Measurements from ENCODE around the gene EIF2D.
A peak's percentile ranks its signal among the peaks of the same experiment; 100 is the strongest.
"Not testable (repeated sequence)": the region's sequence is repeated elsewhere in the genome, so short reads cannot be mapped to it uniquely, and the experiment has no call there.

EIF2D gene

GRCh38 chr1:206586501-206587445 lies 25.5 kb downstream of the EIF2D start:
- no peak for DNase-seq

DNA sequence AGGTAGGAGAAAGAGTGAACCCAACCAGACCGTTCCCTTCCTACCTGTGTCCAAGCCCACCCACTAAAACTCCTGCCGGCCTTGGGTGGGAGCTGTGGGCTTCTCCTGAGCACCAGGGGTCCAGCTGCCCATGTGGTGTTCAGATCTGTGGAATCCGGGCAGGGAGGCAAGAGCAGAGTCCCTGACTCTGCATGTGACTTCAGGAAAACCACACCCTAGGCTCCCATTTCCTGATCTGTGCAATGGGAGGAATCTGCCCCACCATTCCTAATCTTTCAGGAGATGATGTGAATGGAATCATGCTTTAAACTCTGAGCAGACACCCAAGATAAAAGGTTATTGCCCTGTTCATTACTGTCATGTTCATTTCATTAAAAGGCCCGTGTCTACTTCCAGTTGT lies 27.6 kb downstream of the EIF2D start:
- no peak for DNase-seq

GRCh38 chr1:206583707-206584648 lies 28.3 kb downstream of the EIF2D start:
- DNase-seq: peak; percentile 79

- no peak for DNase-seq
Observed at GRCh38 chr1:206582971-206583706, 29.1 kb downstream of the EIF2D start.

DNA sequence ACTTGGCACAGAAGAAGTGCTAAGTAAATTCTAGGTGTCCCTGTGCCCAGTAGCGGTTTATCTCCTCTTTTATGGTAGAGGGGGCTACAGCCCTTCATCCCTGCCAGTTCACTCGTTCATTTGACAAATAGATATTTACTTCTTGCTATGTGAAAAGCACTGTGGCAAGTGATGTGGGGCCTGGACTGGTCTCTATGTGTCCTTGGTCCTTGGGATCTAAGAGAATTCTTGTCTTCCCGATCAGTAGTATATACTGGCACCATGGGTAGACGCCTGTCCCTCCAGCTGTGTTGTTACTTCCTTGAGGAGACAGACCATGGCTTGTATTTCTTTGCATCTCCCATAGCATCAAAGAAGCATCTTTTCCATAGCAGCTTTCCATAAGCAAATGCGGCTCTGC lies 29.7 kb downstream of the EIF2D start:
- no peak for DNase-seq

GRCh38 chr1:206581571-206581981 lies 30.7 kb downstream of the EIF2D start:
- peak; percentile 88 for DNase-seq

DNA sequence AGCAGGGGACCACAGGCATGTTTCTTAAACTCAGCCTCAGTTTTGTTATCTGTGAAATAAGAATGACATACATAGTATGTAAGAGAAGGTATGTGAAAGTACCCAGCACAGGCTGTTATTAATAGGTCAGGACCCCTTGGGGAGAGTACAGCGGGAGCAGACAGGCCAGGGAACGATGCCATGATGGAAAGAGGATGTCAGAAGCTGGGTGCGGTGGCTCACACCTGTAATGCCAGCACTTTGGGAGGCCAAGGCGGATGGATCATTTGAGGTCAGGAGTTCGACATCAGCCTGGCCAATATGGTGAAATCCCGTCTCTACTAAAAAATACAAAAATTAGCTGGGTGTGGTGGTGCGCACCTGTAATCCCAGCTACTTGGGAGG lies 31.2 kb downstream of the EIF2D start:
- DNase-seq: not testable (repeated sequence)

DNA sequence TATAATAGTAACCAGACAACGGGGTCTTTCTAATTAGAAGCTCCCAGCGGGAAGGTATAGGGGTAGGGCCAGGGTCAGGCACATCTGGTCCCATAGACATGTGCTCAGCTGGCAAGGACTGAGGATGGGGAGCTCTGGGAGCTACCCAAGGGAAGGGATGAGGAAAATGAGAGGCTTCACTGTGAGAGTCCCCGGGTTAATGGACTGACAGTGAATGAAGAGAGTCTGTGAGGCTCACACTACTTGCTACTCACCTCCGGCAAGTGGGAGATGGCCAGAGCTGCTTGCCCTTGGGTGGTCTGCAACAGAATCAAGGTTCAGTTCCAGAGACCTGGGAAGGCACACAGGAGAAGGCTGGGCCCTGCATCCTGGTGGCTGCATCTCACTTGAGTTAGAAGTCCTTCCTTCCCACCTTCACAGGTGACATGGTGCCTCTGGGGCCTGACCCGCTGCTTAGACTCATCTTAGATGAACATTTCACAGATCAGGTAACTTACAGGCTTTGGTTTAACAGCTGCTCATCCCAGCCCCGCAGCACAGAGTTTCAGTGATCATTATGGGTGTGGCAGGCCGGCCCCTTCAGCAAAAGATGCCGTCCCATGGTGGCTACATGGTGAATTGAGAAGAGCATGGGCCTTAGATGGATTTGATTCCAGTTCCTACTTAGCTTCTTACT lies 31.7 kb downstream of the EIF2D start:
- DNase-seq: no peak

GRCh38 chr1:206579747-206580437 lies 32.4 kb downstream of the EIF2D start:
- peak; percentile 94 for DNase-seq

DNA sequence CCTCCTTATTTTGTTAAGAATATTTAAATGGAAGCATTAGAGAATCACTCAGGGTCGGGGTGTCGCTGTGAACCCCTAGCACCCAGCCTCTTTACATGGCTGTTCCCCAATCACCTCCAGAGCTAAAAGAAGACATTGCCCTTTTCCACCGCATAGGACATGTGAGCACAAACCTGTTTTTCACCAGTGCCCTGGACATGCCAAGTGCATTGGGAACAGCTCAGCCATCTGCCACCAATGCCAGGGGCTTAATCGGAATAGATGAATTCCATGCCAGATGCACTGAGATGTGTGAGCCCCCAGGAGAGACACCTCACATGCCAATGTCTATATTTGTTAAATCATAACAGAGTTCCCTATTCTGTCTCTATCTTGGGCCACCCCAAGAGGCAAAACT lies 33.3 kb downstream of the EIF2D start:
- no peak for DNase-seq

DNA sequence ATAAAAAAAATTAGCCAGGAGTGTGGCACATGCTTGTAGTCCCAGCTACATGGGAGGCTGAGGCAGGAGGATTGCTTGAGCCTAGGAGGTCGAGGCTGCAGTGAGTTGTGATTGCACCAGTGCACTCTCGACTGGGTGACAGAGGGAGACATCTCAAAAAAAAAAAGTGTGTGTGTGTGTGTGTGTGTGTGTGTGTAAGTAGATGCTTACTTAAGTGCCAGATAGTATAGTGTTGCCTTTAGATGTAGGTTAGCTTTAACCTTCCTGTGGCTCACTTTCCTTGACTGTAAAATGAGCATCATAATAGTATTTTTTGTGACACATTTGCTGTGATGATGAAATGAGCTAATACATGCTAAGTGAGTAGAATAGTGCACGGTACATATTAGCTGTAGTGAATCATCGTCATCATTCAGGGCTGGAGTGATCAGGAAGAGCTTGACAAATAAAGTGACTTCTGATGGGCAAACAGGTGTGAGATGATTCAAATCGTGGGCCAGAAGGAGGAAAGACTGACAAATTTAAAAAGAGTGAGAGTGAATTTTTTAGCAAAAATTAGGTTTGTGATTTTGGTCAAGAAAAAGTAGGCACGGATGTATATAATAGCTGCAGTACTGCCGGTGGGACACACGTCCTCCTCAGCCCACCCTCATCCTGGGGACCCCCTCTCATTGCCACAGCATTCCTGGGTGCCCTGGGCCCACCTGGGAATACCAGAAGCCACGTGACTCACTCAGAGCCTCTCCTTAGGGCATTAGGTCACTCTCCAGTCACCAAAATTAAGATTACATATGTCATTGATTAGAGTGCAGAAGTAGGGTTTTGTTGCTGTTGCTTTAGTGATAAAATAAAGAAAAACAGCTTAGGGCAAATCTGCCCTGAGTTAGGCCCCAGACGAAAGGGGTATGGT lies 33.9 kb downstream of the EIF2D start:
- DNase-seq: no peak

- no peak for DNase-seq
Observed at GRCh38 chr1:206577626-206578025, 34.6 kb downstream of the EIF2D start.

DNA sequence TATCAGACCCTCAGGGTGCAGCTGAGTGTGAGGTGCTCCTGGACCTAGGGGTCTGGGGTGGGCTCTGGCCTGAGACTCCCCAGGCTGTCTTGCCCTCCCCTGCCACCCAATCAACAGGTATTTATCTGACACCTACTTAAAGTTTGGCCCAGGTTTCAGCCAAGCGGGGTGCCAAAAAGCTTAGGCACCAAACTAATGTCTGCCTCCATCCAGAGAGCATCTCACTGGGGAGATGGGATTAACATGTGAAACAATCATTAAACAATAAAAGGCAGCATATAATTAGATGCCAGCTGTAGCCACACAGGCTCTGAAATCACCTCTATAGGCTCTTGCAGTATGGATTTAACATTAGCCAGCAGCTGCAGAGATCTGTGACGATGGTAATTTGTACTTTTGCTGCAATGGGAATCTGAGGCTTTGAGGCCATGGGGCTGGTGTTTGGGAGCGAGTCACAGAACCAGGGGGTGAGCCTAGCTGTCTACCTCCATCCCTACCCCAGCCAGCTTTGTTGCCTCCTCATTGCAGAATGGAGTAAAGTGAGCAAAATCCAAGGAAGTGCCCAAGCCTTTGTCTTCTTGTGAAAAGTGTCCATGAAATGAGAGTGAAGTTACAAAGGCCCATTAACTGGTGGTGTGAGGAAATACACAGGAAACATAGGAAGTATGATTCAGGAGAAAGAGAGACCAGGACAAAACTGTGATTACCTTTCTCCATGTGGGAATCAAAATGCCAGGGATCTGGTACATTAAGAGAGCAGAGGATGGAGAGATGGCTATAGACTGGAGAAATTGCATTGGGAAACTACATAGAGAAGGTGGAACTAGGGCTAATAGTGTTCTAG lies 36.1 kb downstream of the EIF2D start:
- no peak for DNase-seq

- peak; percentile 64 for DNase-seq
Observed at GRCh38 chr1:206575165-206575893, 36.9 kb downstream of the EIF2D start.

- no peak for DNase-seq
Observed at GRCh38 chr1:206573762-206574161, 38.5 kb downstream of the EIF2D start.

DNA sequence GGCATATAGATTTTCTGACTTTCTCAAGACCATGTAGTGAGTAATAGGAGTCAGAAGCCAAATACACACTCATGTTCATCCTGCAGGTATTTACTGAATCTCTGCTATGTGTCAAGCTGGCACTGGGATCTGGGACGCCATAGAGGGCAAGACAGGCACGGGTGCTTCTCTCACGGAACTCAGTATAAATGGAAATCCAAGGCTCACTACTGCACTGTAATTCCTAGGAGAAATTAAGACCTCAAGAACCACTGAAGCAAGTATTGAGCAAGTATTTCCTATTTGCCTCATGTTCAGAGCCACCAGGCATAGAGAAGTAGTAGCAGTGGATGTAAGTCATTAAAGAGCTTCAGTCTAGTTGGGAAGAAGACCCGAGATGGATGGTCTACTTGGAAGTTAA lies 38.9 kb downstream of the EIF2D start:
- no peak for DNase-seq

GRCh38 chr1:206572835-206573234 lies 39.4 kb downstream of the EIF2D start:
- no peak for DNase-seq

DNA sequence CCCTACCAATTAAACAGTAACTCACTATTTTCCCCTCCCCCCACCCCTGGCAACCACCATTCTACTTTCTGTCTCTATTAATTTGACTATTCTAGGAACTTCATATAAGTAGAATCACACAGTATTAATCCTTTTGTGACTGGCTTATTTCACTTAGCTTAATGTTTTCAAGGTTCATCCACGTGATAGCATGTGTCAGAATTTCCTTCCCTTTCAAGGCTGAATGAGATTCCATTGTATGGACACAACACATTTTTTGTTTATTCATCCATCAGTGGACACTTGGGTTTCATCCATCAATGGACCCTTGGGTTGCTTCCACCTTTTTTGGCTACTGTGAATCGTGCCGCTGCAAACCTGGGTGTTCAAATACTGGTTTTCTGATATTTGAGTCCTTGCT lies 41.7 kb downstream of the EIF2D start:
- DNase-seq: no peak

GRCh38 chr1:206569556-206569955 lies 42.7 kb downstream of the EIF2D start:
- DNase-seq: no peak
